HEK293 (cell line): ENCODE measurements around the gene GRAMD1B.

Experiments used
- TF ChIP-seq, protein P1 (sequence below): fragments of 450-650 bp; formaldehyde crosslinking; IDR thresholded peaks from 2 replicates; pipeline ENCODE4 v1.5.1; 2016; ENCODE audit warnings: missing biosample characterization, missing genetic modification characterization
- TF ChIP-seq, protein P2 (sequence below): fragments of 450-650 bp; formaldehyde crosslinking; IDR thresholded peaks from 2 replicates; pipeline ENCODE4 v1.5.1; 2016; ENCODE audit warnings: missing biosample characterization, missing genetic modification characterization
- TF ChIP-seq, protein P3 (sequence below): fragments of 450-650 bp; formaldehyde crosslinking; IDR thresholded peaks from 2 replicates; pipeline ENCODE4 v1.5.1; 2016; ENCODE audit warnings: missing biosample characterization, missing genetic modification characterization

DNA sequence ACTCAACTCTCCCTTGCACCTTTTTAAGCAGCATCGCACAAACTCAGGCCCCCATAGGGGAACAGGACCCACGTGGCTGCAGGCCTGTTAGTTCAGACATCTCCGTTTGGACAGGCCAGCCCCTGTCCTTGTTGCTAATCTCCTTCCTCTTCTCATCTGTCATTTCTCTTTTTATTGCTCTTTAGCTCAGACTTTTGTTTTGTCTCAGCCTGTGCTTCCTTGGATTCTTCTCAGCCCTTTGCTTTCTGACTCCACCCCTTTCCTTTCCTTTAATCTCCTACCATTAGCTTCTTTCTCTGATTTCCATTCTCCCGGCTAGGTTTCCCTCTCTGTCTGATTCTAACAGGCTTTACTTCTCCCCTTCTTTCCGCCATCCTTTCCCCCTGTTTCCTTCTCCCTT is 155.6 kb downstream of the GRAMD1B start:
- TF ChIP-seq, protein P1, sequence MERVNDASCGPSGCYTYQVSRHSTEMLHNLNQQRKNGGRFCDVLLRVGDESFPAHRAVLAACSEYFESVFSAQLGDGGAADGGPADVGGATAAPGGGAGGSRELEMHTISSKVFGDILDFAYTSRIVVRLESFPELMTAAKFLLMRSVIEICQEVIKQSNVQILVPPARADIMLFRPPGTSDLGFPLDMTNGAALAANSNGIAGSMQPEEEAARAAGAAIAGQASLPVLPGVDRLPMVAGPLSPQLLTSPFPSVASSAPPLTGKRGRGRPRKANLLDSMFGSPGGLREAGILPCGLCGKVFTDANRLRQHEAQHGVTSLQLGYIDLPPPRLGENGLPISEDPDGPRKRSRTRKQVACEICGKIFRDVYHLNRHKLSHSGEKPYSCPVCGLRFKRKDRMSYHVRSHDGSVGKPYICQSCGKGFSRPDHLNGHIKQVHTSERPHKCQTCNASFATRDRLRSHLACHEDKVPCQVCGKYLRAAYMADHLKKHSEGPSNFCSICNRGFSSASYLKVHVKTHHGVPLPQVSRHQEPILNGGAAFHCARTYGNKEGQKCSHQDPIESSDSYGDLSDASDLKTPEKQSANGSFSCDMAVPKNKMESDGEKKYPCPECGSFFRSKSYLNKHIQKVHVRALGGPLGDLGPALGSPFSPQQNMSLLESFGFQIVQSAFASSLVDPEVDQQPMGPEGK (tag by site-specific recombination): no peak
- TF ChIP-seq, protein P2, sequence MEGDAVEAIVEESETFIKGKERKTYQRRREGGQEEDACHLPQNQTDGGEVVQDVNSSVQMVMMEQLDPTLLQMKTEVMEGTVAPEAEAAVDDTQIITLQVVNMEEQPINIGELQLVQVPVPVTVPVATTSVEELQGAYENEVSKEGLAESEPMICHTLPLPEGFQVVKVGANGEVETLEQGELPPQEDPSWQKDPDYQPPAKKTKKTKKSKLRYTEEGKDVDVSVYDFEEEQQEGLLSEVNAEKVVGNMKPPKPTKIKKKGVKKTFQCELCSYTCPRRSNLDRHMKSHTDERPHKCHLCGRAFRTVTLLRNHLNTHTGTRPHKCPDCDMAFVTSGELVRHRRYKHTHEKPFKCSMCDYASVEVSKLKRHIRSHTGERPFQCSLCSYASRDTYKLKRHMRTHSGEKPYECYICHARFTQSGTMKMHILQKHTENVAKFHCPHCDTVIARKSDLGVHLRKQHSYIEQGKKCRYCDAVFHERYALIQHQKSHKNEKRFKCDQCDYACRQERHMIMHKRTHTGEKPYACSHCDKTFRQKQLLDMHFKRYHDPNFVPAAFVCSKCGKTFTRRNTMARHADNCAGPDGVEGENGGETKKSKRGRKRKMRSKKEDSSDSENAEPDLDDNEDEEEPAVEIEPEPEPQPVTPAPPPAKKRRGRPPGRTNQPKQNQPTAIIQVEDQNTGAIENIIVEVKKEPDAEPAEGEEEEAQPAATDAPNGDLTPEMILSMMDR: no peak
- TF ChIP-seq, protein P3, sequence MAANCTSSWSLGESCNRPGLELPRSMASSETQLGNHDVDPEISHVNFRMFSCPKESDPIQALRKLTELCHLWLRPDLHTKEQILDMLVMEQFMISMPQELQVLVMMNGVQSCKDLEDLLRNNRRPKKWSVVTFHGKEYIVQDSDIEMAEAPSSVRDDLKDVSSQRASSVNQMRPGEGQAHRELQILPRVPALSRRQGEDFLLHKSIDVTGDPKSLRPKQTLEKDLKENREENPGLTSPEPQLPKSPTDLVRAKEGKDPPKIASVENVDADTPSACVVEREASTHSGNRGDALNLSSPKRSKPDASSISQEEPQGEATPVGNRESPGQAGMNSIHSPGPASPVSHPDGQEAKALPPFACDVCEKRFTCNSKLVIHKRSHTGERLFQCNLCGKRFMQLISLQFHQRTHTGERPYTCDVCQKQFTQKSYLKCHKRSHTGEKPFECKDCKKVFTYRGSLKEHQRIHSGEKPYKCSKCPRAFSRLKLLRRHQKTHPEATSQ: no peak
